Anterior cingulate cortex (tissue), 58 donors: ENCODE results near the gene LDLRAD1.
"Not testable (repeated sequence)": the region's sequence is repeated elsewhere in the genome, so short reads cannot be mapped to it uniquely, and the experiment has no call there.

ENCODE experiments used
- DNase-seq, 58 donors: peaks; one replicate each; lab custom pipeline; 2025; lab: John Stamatoyannopoulos, UW

LDLRAD1 gene, protein sequence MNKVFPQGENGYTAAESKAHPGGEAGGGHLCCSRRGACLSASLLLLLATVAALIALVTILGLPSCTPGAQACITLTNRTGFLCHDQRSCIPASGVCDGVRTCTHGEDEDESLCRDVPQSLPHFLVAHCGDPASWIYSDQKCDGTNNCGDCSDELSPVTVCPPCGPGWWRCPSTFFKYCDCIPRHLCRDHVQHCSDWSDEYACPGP

DNA sequence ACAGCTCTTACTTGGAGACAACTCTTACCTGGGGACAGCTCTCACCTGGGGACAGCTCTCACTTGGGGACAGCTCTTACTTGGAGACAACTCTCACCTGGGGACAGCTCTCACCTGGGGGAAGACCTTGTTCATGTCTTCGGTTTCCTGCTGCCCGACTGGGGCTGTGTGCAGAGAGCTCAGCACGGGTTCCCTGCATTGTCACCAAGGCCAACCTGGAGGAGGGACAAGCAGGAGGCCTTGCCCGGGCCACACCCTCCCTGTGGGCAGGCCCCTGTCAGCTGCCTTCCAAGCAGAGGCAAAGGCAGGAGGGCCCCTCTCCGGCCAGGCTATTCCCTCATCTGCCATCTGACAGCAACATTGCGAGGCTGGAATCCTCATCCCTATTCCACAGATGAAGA lies at the start of gene LDLRAD1:
Gene LDLRAD1 (minus strand): TSS at position 208 of the 400 bp plus-strand sequence. CDS start 74 bp downstream, at position 134.
- no peak for DNase-seq

DNA sequence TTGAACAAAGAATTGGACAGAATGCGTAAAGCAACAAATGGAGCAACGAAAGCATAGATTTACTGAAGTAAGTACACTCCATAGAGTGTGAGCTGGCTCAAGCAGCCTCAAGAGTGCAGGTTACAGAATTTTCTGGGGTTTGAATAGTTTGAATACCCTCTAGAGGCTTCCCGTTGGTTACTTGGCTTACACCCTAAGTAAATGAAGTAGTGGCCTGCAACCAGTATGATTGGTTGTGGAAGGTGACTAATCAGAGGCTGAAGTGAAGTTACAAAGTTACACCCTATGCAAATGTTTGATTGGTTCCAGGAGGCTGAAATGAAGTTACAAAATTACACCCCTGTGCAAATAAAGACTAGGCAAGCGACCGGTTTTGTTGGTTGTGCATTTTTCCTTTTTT lies 46.3 kb upstream of the LDLRAD1 start:
- DNase-seq, result no peak

DNA sequence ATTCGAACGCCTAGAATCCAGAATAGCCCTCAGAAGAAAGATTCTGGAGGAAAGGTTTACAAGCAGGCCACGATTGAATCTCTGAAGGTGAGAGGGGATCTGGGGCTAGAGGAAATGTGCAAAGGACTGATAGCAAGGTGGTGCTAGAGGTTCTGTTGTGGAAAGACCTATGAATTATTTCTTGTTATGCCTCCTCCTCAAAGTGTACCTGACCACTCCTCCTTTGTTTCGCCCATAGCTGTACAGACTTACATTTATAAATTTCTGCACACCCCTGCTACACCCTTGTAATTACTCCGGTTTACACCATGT lies 36.4 kb upstream of the LDLRAD1 start:
- no peak for DNase-seq

DNA sequence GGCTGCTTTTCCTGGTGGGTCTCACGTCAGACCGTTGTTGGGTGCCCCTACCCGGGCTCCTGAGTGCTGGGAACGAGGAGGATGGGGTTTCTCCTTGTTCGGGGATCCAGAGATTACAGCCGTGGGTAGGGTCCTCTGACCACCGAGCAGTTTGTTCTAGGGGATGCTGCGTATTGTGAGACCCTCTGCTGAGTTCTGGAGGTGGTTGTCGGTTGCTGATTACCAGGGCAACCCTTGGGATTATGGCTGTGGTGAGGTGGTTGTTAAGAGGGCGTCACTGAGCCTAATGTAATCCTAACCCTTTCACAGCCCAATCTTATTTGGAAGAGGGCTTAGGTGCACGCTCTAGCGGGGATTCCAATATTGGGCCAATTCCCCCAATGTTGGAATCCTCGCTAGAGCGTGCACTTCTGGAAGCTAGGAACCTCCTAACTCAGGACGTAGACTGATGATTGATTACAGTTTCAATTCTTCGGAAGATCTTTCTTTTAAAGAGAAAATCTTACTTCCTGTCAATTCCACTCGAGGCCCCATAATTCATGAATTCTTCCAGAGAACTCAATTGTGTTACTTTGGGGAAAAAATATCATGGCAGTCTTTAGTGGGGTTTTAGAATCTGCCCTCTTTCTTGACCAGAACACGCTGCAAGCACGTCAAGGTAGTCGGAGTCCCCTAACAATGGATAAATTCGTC lies 35.9 kb upstream of the LDLRAD1 start:
- DNase-seq, result peak in 1 of 58 donors; percentile 56

DNA sequence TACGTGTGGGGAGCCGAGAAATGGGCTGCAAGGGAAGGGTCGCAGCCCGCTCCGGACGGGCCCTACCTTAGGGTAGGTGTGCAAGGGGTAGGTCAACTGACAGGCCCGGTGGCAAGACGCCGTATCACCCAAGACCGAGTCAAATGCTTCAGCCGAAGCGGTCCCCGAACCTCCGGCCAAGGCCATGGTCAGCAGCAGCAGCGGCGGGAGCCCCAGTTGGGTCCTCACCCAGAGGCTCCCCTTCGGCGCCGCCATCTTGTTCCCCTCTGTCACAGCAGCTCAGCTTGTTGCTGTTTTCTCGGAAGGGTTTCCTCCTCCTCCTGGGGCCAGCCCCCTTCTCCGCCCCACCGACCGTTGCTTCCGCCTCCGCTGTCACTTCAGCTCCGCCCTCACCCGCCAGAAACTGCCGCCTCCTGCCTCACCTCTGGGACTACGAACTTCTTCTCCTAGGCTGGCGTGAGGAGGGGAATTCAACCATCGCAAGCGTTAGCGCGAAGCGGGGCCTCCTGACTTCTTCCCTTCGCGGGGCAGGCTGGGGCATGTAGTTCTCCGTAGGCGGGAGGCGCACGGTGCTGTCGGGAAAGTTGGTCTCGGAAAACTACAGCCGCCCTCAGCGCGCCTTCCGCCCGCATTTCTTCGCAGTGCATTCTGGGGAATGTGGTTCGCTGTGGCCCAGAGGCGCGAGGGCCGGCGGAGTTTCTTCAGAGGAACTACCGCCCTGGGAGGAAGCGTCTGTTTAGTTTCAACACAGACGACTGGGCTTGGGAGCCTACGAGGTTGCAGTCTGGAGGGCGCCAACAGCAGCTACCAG lies 35.2 kb upstream of the LDLRAD1 start, which contains the start of the genes TCEANC2 and TMEM59:
Gene TCEANC2 (plus strand): TSS at position 675 of the 811 bp plus-strand sequence. CDS start 815 bp downstream, outside the sequence.
Gene TMEM59 (minus strand): TSS at position 271 of the 811 bp plus-strand sequence. CDS start 16 bp downstream, at position 255.
- peak; percentile 77 to 99 (median 97) for DNase-seq

DNA sequence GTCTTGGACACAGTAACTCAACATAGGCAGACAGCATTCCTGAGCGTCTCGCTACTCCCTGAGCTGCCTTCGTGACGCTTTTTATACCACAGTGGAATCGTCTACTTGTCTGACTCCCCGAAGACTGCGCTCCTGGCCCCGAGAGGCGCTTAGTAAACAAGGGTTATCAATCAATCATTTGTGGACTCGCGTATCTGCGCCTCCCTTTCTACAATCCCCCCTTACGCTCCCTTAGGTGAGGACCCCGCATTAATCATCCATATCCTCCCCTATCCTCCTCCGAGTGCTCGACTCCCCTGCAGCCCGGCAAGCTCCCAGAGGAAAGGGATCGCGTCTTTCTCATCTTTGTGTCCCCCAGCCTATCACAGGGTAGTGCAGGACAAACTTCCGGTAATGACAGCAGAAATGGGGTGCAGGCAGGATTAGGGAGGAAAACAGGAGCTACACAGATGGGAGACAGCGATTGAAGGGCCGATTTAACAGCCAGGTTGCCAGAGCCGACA lies 34.5 kb upstream of the LDLRAD1 start:
- DNase-seq, result peak in 35 of 58 donors; percentile 7 to 78 (median 53)

DNA sequence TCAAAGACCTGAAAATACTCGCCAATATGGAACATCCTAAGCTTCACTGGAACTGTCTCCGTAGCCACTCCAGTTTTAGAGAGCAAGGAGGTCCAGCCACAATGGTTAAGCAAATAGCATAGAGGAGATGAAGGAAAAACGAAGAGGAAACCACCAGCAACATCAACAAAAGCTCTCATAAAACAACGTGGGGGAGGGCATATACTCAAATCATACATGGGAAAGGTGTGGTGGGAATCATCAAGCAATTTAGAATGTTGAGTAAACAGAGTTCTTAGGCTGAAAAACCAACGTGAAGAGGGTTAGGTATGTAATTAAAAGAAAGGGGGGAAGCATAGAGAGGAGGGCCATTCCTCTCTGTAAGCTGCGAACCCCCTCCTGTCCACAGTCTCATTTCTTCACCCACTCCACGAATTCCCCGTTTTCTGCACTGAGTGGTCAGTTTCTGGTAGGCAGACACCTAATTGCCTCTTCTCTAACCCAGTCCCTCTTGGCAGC lies 34.0 kb upstream of the LDLRAD1 start:
- no peak for DNase-seq

DNA sequence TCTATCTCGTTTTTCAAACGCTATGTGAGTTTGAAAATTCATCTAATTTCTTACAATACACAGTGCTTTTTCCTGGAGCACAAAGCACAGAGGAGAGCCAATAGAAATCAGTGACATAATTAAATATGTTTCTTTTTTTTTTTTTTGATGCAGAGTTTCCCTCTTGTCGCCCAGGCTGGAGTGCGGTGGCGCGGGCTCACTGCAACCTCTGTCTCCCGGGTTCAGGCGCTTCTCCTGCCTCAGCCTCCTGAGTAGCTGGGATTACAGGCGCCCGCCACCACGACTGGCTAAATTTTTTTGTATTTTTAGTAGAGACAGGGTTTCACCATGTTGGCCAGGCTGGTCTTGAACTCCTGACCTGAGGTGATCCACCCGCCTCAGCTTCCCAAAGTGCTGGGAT lies 32.4 kb upstream of the LDLRAD1 start:
- DNase-seq, result not testable (repeated sequence)

DNA sequence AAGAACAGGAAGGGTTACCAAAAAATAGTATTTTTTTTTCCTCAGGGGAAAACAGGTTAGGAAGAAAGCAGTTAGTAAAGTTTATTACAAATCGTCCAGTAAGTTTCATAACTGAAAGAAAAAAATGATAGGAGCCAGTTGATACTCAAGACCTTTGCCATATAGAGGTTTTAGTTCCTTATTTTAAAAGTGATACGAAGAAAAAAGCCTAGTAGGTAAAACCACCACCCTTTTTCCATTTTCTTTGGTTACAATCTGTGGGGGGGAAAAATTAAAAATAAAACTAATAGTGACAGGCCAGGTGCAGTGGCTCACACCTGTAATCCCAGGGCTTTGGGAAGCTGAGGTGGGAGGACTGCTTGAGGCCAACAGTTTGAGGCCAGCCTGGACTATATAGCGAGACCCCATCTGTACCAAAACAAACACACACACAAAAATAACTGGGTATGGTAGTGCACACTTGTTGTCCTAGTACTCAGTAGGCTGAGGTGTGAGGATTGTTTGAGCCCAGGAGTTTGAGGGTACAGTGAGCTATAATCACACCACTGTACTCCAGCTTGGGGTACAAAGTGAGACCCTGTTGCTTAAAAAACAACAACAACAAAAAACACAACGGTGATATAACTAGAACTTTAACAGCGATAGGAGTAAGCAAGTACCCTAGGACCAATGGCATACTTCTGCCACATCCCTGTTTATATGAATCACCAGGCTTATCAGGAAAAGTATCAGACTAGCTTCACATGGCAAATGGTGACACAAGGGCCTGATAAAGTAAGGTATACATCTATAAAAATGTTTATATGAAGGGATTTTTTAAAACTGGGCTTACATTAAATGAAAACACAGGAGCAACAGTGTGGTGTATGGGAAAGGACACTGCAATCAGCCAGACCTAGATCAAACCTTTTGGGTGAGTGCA lies 29.7 kb upstream of the LDLRAD1 start:
- no peak for DNase-seq

DNA sequence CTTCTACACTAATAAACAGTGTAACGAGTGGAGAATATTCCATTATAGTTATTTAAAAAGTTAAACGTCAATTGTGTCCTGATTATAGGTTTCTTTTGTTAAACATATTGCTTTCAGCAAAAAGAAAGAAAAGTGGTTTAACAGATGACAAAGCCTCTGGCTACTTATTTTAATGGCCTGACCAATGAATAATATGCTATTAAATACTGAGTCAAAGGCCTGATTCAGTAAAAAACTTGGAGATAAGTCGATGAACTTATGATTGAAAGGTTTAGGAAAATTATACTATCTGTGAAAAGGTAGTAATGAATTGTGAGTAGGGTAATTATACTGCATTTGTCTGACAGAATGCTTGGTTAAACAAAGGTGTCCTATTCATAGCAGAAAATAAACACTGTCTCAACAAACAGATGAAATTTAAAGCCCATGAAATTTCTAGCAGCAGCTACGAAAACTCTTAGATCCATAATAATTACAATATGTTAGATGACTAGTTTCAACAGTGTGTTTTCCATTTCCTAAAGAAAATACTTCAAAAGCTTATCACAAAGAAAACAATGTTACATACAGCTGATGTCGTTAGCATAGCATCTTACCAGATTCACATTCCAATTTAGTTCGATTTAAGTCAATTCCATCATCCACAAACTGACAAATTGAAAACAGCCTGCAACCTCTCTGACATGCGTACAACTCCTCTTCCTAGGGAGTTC lies 28.8 kb upstream of the LDLRAD1 start:
- no peak for DNase-seq

DNA sequence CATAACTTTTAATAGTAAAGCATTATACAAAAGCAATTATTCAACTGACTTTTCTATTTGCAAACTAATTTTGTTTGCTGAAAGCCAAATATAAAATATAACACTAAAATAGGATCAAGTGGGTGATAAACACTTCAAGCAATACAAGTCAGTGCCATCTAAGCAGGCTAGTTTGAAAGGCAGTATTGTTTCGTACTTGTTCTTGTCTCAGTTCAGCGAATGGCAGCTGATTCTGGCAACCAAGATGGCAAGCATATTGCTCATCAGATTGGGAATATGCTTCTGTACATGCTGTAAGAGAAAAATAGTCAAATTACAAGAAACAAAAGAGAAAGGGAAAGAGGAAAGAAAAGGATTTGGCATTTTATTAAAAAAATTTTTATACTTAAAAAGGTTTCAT lies 27.5 kb upstream of the LDLRAD1 start:
- DNase-seq, result peak in 6 of 58 donors; percentile 2 to 32 (median 10)

DNA sequence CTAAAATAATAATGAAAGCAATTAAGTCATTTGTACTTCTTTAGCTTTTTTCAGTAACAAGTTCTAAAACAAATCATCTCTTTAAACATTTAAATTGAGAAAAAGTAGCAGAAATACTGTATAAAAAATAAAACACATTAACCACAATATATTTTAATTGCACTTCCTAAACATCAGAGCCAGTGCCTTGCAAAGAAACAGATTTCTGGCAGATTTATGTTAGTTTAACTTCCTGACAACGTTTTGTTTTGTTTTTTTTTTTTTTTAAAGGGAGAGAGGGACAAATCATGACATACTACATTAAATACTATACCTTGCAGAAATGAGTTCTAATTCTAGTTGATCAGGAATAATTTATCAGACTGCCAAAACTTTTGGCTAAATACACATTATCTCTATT lies 23.8 kb upstream of the LDLRAD1 start:
- no peak for DNase-seq

DNA sequence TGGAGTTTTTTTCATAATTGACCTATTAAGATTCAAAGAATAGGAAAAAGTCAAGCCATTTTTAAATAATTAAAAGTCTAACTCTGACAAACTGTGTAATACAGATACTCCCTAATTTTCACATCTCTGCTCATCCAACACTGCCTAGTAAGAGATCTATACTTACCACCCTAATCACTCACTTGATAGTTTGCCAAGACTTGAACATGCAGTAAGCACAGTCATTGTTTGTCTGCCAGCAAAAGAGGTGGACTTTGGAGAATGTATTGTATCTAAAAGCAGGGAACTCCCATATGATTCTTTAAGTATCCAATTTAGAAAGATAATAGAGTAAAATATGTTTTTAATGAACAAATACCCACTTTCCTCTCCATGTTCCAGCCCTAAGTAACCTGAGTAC lies 19.5 kb upstream of the LDLRAD1 start:
- DNase-seq, result no peak

DNA sequence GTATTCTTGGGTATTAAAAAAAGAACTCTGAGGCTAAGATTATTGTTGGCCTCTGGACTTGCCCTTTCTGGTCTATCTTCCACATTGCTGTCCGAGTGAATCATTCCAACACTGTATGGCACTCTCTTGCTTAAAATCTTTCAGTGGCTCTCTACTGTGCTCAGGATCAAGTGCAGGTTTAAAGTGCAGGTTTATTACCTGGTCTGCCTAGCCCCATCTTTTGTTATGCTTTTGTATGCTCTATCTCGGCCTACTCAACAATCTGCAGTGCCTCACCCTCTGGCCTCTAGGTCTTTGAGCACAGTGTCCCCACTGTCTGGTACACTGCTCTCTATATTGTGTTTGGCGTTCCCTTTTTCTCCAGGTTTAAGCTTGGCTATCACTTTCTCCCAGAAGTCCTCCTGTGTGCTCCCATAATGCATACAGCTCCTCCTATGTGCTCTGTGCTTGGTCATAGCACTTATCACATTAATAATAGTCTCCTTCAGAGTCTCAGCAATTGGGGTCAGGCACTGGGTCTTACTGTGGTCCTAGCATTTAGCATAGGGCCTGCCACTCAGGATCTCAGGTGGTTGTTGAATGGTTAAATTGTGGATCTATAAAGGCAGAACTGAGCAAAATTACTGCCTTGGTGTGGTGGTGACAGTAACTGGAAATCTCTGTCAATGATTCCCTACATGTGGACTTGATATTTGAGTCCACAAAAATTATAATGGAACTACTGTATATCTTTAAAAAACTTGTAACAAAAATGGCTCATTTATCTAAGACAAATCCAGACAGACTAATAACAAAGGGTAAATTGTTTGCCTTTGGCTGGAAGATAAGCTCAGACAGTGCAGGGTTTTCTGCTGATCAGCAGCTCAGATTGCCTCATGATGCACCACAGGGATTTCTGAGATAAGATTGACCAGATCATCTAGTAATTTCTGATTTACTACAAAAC lies 10.6 kb upstream of the LDLRAD1 start:
- DNase-seq, result peak in 9 of 58 donors; percentile 3 to 53 (median 13)

DNA sequence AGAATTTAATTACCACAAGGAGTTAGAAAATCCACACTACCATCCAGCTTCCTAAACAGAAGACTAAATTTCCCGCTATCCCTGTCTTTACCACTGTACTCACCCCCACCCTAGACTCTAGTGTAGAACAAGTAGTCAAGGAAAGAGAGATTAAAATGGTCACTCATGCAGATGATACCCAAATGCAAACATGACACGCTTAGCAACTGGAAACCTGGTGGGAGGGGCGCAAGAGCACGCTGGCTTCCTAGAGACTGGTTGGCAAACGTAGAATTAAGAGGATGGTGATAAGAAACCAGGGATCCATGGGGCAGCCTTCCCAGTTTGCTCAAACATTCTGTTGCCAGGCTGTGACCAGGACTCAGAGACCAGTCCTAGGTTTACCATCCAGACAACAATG lies 9.9 kb upstream of the LDLRAD1 start:
- DNase-seq, result no peak

DNA sequence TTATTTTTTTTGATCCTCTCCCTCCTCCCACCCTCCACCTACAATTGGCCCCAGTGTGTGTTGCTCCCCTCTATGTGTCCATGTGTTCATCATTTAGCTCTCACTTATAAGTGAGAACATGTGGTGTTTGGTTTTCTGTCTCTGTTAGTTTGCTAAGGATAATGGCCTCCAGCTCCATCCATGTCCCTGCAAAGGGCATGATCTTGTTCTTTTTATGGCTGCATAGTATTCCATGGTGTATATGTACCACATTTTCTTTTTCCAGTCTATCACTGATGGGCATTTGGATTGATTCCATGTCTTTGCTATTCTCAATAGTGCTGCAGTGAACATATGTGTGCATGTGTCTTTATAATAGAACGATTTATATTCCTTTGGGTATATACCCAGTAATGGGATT lies 6.8 kb upstream of the LDLRAD1 start:
- not testable (repeated sequence) for DNase-seq

DNA sequence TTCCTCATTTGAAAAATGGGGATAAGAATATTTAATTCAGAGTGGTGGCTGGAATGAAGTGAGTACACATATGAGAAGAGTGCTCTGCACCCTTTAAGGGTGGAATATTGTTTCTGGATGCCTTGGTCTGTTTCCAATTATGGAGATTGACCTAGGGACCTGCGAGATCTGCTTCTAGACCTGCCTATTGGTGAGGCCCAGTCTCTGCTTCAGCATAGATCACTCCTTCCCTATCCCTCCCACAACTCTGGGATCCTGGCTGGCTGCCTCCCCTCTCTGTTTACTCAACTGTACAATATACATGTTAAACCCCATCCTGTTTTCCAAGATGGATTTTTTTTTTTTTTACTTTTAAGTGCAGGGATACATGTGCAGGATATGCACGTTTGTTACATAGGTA lies 6.4 kb upstream of the LDLRAD1 start:
- DNase-seq, result no peak
